GM12875 (cell line): Measurements from ENCODE around the gene ITIH6.
"Not testable (repeated sequence)": the region's sequence is repeated elsewhere in the genome, so short reads cannot be mapped to it uniquely, and the experiment has no call there.

Experiments used
- H3K4me3 ChIP-seq: one replicate; pipeline ENCODE4 v1.5.1; 2011; ENCODE audit warnings: low read depth, low read length, control low read depth
- TF ChIP-seq, protein P1 (sequence below): IDR thresholded peaks from 2 replicates; pipeline ENCODE4 v1.5.1; 2011; ENCODE audit warnings: low read depth, mild to moderate bottlenecking, control low read depth, inconsistent platforms, low read length, moderate library complexity, borderline replicate concordance; ENCODE audit not compliant: insufficient read depth

The ITIH6 gene

DNA sequence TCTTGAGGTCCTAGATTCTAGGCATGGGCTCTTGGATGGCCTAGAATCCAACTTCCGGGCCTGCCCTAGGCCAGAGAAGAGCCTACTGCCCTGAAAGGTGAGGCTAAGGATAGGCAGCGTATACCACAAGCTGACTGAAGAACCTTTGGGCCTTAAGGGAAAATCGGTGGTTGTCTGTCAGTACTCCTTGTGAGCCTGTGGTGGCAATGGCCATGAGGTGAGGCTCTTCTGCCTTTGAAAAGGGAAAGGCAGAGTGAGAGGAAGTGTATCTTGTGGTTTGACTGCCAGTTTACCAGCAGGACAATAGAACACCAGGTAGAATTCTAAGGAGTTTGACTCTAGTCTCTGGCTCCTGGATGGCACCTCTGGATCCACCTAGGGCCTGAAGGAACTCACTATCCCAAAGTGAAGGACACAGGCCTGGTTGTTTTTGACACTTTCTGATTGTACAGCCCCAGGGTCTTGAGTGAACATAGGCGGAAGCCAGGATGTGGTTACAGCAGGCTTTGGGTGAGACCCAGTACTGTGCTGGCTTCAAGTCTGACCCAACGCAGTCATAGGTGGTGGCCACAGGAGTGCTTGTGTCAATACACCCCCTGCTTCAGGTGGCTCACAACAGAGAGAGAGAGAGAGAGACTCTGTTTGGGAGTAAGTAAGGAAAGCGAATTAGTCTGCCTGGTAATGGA, 20.9 kb downstream of the ITIH6 start:
- TF ChIP-seq, protein P1, sequence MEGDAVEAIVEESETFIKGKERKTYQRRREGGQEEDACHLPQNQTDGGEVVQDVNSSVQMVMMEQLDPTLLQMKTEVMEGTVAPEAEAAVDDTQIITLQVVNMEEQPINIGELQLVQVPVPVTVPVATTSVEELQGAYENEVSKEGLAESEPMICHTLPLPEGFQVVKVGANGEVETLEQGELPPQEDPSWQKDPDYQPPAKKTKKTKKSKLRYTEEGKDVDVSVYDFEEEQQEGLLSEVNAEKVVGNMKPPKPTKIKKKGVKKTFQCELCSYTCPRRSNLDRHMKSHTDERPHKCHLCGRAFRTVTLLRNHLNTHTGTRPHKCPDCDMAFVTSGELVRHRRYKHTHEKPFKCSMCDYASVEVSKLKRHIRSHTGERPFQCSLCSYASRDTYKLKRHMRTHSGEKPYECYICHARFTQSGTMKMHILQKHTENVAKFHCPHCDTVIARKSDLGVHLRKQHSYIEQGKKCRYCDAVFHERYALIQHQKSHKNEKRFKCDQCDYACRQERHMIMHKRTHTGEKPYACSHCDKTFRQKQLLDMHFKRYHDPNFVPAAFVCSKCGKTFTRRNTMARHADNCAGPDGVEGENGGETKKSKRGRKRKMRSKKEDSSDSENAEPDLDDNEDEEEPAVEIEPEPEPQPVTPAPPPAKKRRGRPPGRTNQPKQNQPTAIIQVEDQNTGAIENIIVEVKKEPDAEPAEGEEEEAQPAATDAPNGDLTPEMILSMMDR = no peak
- no peak overlapping the region for H3K4me3 ChIP-seq

DNA sequence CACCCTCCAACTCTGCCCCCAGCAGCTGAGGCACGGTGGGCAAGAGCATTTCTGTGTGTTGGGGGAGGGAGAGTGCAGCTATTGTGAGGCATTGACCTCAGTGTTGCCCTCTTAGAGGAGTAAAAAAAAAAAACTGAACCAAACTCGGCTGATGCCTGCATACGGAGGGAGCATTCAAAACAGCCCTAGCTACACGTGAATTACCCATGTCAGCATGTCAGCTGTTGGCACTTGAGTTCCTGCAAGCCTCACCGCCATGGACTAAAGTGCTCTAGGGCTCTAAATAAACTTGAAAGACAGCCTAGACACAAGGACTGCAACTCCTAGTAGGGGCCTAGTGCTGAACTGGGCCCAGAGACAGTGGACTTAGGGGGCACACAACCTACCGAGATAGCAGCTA, 22.0 kb downstream of the ITIH6 start:
- no peak overlapping the region for H3K4me3 ChIP-seq
- TF ChIP-seq, protein P1 = no peak

DNA sequence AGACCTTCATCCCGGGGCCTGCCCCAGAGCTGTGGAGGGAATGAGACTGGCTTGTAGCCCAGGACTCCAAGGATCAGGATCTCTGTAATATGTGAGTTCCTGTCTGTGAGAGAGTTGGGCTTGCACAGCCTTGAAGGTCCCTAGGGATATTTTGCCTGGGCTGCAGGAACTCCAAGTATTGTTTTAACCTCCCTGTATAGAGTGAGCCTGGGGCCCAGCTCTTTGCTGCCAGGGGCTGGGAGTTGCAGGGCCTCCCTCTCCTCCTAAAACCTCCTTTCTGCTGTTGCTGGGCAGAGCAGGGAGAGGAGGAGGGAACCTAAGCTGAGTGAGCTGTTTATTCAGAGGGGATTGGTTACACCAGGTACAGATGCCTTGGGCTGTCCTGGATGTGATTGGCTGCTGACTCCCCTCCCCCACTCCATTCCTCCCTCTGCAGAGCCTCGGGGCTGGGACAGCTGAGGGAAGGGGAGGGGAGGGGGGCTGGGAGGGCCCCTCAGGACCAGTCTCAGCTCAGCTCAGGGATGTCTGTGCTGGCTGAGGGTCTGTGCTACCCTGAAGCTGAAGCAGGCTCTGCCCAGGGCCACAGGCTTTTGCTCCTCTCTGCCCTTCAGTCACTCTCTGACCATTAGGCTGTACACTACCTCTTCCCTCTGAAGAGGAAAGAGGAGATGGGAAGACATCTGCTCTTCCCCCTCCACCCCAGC, 23.5 kb downstream of the ITIH6 start:
- not testable (repeated sequence) for H3K4me3 ChIP-seq

DNA sequence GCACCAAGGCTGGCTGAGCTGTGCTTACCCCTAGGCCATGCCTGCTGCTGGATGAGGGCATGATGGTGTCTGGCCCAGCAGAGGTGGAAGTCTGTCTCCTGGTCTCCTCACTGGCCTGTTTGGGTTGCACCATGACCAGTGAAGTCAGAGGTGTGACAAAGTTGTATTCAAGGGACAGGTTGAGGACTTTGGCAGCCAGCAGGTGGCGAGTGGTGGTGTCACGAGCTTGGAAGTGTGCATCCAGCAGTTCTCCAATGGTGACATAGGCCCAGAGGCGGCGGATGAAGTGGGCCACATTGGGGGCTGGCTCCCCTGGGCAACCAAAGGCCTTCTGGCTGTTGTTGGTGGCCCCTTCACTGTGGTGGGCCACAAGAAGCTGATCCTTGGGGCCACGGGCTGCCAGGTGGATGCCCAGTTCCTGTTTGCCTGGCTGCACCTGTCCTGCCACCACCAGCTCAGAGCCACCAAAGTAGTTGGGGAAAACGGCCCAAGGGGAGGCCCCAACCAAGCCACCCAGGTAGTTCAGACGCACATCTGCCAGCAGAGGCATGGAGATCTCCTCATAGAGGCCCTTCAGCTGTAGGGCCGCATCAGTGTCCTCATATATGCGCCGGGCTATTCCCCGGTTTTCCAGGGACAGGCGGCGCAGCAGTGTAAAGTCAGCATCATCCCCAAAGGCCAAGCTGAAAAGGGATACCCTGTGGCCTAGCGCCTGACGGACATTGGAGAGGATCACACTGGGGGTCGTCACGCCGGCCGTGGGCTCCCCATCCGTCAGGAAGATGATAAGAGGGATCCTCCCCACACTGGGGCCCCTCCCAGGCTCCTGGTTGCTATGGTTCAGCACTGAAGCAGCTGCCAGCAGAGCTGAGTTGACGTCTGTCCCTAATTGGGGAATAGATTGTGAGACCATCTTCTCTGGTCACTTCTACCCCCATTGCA, 39.7 kb downstream of the ITIH6 start:
- no peak overlapping the region for H3K4me3 ChIP-seq
- TF ChIP-seq, protein P1 = no peak

DNA sequence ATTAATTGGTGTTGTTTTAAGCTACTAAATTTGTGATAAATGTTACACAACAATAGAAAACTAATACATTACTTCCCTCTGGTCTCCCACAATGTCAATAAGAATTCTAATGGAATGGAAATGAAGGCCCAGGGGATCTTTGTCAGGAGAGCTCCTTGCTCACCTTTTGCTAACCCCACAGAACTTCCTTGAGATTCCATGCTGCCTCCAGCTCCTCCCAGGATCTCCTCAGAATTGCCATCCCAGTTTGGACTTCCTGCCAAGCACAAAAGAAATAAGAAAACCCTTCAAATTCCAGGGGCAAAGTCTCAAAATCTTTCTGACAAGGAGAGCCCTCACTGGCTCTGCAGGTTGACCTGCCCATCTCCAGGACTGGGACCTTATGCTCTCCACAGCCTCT, 43.2 kb downstream of the ITIH6 start:
- H3K4me3 ChIP-seq = no peak overlapping the region
- TF ChIP-seq, protein P1 = no peak

DNA sequence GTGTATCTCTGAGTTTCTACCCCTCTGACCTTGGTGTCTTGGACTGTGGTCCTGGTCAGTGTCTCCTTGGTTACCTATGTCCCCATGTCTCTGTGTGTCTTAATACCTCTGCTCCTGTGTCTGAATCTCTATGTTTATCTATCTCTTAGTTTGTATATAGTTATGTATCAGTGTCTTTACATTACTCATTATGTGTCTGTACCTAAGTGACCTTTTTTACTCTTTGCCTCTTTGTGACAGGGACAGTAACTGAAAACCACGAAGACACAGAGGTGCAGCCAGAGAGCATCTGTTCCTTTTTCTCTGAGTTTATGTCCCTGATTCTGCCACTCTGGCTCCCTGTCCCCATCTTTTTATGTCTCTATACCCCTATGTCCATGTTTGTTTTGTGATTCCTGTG, 49.4 kb downstream of the ITIH6 start:
- no peak overlapping the region for H3K4me3 ChIP-seq
- TF ChIP-seq, protein P1 = no peak

DNA sequence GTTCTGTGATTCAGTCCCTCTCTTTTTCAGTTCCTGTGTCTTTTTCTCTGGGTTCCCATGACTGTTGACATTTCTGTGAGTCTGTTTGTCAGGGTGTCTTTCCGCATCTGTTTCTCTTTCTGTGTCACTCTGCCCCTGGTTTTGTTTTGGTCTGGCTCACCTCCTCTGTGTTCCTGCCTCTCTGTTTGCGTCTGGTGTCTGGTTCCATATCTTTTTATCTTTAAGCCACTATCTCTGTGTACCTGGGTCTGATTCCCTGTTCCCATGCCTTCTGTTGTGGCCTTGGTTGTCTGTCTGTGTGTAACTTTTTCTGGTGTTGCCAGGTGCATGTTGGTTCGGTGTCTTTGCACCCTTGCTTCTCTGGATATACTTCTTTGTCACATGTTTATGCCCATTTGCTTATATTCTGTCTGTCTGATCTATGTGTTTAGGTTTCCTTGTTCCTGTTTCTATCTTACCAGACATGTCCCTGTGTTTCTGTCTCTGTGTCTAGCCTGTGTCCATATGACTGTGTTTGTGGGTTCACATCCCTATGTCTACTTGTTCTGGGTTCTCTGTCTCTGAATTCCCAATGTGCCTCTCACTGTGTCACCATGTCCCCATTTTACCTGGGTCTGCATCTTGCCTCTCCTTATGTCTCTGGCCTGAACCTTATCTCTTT, 50.2 kb downstream of the ITIH6 start:
- H3K4me3 ChIP-seq = no peak overlapping the region
- TF ChIP-seq, protein P1 = no peak
